Measurements from ENCODE around the gene PNMA6A.
"Not testable (repeated sequence)": the region's sequence is repeated elsewhere in the genome, so short reads cannot be mapped to it uniquely, and the experiment has no call there.

DNA sequence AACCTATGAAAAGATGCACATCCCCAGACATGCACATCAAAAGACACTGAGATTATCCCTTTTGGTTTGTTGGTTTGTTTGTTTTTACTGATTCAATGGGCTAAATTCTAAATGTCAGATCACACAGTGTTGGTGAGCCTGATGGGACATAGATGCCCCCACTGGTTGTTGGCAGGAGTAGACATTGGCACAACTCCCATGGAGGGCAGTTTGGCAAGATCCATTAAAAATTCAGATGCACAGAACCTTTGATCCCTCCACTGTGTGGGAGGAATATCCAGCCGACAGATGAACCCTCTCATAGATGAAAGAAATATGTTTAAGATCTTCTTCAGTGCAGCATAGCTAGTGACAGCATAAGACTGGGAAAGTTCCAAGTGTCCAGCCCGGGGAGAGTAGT, 38.5 kb downstream of the PNMA6A start:
- TF ChIP-seq EP300 (IDR thresholded peaks at IDR 0.05) = not testable (repeated sequence)
- TF ChIP-seq, protein P1, sequence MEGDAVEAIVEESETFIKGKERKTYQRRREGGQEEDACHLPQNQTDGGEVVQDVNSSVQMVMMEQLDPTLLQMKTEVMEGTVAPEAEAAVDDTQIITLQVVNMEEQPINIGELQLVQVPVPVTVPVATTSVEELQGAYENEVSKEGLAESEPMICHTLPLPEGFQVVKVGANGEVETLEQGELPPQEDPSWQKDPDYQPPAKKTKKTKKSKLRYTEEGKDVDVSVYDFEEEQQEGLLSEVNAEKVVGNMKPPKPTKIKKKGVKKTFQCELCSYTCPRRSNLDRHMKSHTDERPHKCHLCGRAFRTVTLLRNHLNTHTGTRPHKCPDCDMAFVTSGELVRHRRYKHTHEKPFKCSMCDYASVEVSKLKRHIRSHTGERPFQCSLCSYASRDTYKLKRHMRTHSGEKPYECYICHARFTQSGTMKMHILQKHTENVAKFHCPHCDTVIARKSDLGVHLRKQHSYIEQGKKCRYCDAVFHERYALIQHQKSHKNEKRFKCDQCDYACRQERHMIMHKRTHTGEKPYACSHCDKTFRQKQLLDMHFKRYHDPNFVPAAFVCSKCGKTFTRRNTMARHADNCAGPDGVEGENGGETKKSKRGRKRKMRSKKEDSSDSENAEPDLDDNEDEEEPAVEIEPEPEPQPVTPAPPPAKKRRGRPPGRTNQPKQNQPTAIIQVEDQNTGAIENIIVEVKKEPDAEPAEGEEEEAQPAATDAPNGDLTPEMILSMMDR (IDR thresholded peaks at IDR 0.05) = not testable (repeated sequence)
